GM23338 (cell line): ENCODE measurements around the gene VPS45. TPM values are rescaled to one million over a fixed set of nuclear protein-coding genes. Genes with fewer than 3 reads are reported as not detected.

Experiments
- ATAC-seq: fragments of 200-7000 bp; cut with Tn5 transposase; 3 replicates; pipeline ENCODE4 v1.9.1; 2020
- DNase-seq: peaks from one replicate; pipeline ENCODE4 v3.0.0-alpha.2; 2015; ENCODE audit warnings: low spot score
- H2AFZ ChIP-seq: fragments of 200-600 bp; sonication (generic); 2 replicates; pipeline ENCODE4 v1.8.0; 2016; ENCODE audit warnings: antibody characterized with exemption, mild to moderate bottlenecking, moderate library complexity
- H3F3A ChIP-seq: fragments of 200-600 bp; sonication (generic); replicated peaks from 2 replicates; pipeline ENCODE4 v1.8.0; 2017; ENCODE audit warnings: antibody characterized with exemption, mixed run types, low read depth
- H3K27ac ChIP-seq: fragments of 200-600 bp; sonication (generic); 2 replicates; pipeline ENCODE4 v1.6.1; 2016; ENCODE audit warnings: low read depth
- H3K27me3 ChIP-seq: fragments of 200-600 bp; sonication (generic); 2 replicates; pipeline ENCODE4 v1.8.0; 2016; ENCODE audit warnings: mild to moderate bottlenecking, mixed run types, moderate library complexity; ENCODE audit not compliant: insufficient read depth
- H3K36me3 ChIP-seq: fragments of 200-600 bp; sonication (generic); 2 replicates; pipeline ENCODE4 v1.8.0; 2016; ENCODE audit warnings: mild to moderate bottlenecking; ENCODE audit not compliant: insufficient read depth
- H3K4me1 ChIP-seq: fragments of 200-600 bp; sonication (generic); 2 replicates; pipeline ENCODE4 v1.8.0; 2016; ENCODE audit warnings: mild to moderate bottlenecking, moderate library complexity; ENCODE audit not compliant: insufficient read depth
- H3K4me2 ChIP-seq: fragments of 200-600 bp; sonication (generic); 2 replicates; pipeline ENCODE4 v1.7.1; 2017; ENCODE audit warnings: mixed run types
- H3K4me3 ChIP-seq: fragments of 200-600 bp; sonication (generic); 2 replicates; pipeline ENCODE4 v1.6.1; 2016; ENCODE audit warnings: mixed run types
- H3K79me2 ChIP-seq: fragments of 200-600 bp; sonication (generic); replicated peaks from 2 replicates; pipeline ENCODE4 v1.8.0; 2017; ENCODE audit warnings: mild to moderate bottlenecking; ENCODE audit not compliant: insufficient read depth
- H3K9me2 ChIP-seq: fragments of 200-600 bp; sonication (generic); 2 replicates; pipeline ENCODE4 v1.8.0; 2017; ENCODE audit not compliant: insufficient read depth
- H4K20me1 ChIP-seq: fragments of 200-600 bp; sonication (generic); replicated peaks from 2 replicates; pipeline ENCODE4 v1.8.0; 2017; ENCODE audit warnings: mild to moderate bottlenecking; ENCODE audit not compliant: insufficient read depth
- H3K27ac Mint-ChIP-seq: 2 replicates; pipeline ENCODE4 v1.8.0; 2020; ENCODE audit warnings: inconsistent platforms, mild to moderate bottlenecking, moderate library complexity, mixed read lengths
- H3K27me3 Mint-ChIP-seq: 3 replicates; pipeline ENCODE4 v1.8.0; 2022; ENCODE audit warnings: low read depth, mild to moderate bottlenecking, moderate library complexity, mixed read lengths, inconsistent platforms; ENCODE audit not compliant: insufficient read depth, poor library complexity
- H3K36me3 Mint-ChIP-seq: 3 replicates; pipeline ENCODE4 v1.8.0; 2021; ENCODE audit warnings: low read depth, mild to moderate bottlenecking, inconsistent platforms, moderate library complexity, mixed read lengths
- H3K4me1 Mint-ChIP-seq: 3 replicates; pipeline ENCODE4 v1.8.0; 2020; ENCODE audit warnings: mild to moderate bottlenecking, inconsistent platforms, mixed read lengths
- H3K4me3 Mint-ChIP-seq: 3 replicates; pipeline ENCODE4 v1.8.0; 2021; ENCODE audit warnings: moderate library complexity, mild to moderate bottlenecking, inconsistent platforms, mixed read lengths
- H3K9me3 Mint-ChIP-seq: 3 replicates; pipeline ENCODE4 v1.8.0; 2020; ENCODE audit warnings: moderate library complexity, mild to moderate bottlenecking, inconsistent platforms, mixed read lengths
- CREB1 ChIP-seq: fragments of 250-450 bp; sonication (Bioruptor Pico); IDR thresholded peaks from 2 replicates; pipeline ENCODE4 v1.5.0; 2020; ENCODE audit warnings: low read depth, mild to moderate bottlenecking, moderate library complexity
- EZH2phosphoT487 ChIP-seq: fragments of 200-600 bp; sonication (generic); IDR thresholded peaks from one replicate; pipeline ENCODE4 v1.8.1; 2018; ENCODE audit warnings: antibody characterized with exemption; ENCODE audit not compliant: unreplicated experiment
- JUNB ChIP-seq: IDR thresholded peaks from one replicate; pipeline ENCODE4 v1.6.1; 2016; ENCODE audit warnings: antibody characterized with exemption; ENCODE audit not compliant: unreplicated experiment
- NANOG ChIP-seq: IDR thresholded peaks from 2 replicates; pipeline ENCODE4 v1.6.1; 2016; ENCODE audit warnings: antibody characterized with exemption, borderline replicate concordance
- STAT1 ChIP-seq: IDR thresholded peaks from one replicate; pipeline ENCODE4 v1.6.1; 2016; ENCODE audit warnings: antibody characterized with exemption; ENCODE audit not compliant: unreplicated experiment
- ZNF331 ChIP-seq: fragments of 250-450 bp; sonication (Bioruptor Pico); IDR thresholded peaks from 2 replicates; pipeline ENCODE4 v1.5.0; 2020; ENCODE audit warnings: low read depth, mild to moderate bottlenecking, moderate library complexity
- polyA plus RNA-seq: library from polyadenylated mRNA; unstranded; fragments of >200 nt; fragmentation: Nextera tagmentation; extraction: Ambion mirVana; gene quantifications from 2 replicates; pipeline ENCODE4 v1.2.1, GENCODE V29; 2016
- total RNA-seq: library from RNA; depleted of rRNA; stranded (reverse); fragments of >200 nt; shearing (Covaris generic); gene quantifications from 2 replicates; pipeline ENCODE4 v1.2.3, GENCODE V29; 2014
- TF ChIP-seq, protein P1 (sequence below), 2 experiments: fragments of 200-600 bp in 1 of 2; sonication (generic) in 1 of 2; conservative IDR thresholded peaks; 2 replicates each; pipeline versions ENCODE4 v1.5.1 to v1.6.1; 2016 to 2017; ENCODE audit warnings: antibody characterized with exemption in 2 of 2, low read depth in 2 of 2, mild to moderate bottlenecking in 2 of 2, moderate library complexity in 1 of 2
- TF ChIP-seq, protein P2 (sequence below): fragments of 250-450 bp; sonication (Bioruptor Pico); IDR thresholded peaks from 2 replicates; pipeline ENCODE4 v1.5.0; 2020; ENCODE audit warnings: mild to moderate bottlenecking, moderate library complexity

The VPS45 gene
- total and polyA plus RNA-seq, 2 experiments from 2014 or later = 23.5 to 37.5 TPM

- Histone ChIP-seq H4K20me1 (no peaks in the 10 kb centered on the region), H3K4me3 (no peak overlapping the region), H3K9me2 (no peaks in the 10 kb centered on the region), H3K27me3 (no peaks in the 10 kb centered on the region), H3K27ac (no peak overlapping the region), H3K79me2 (no peaks in the 10 kb centered on the region), H3F3A (no peaks in the 10 kb centered on the region), H3K4me1 (no peaks in the 10 kb centered on the region), H2AFZ (no peak overlapping the region), H3K4me2 (no peak overlapping the region), H3K36me3 (peaks cover 10% of the 10 kb centered on the region; the same call in 1 of the 2 replicates)
- H3K4me1 Mint-ChIP-seq = no peaks in the 10 kb centered on the region
- H3K27ac Mint-ChIP-seq = no peak overlapping the region
- DNase-seq (no peak), ATAC-seq (no peak)
- TF ChIP-seq, protein P1, sequence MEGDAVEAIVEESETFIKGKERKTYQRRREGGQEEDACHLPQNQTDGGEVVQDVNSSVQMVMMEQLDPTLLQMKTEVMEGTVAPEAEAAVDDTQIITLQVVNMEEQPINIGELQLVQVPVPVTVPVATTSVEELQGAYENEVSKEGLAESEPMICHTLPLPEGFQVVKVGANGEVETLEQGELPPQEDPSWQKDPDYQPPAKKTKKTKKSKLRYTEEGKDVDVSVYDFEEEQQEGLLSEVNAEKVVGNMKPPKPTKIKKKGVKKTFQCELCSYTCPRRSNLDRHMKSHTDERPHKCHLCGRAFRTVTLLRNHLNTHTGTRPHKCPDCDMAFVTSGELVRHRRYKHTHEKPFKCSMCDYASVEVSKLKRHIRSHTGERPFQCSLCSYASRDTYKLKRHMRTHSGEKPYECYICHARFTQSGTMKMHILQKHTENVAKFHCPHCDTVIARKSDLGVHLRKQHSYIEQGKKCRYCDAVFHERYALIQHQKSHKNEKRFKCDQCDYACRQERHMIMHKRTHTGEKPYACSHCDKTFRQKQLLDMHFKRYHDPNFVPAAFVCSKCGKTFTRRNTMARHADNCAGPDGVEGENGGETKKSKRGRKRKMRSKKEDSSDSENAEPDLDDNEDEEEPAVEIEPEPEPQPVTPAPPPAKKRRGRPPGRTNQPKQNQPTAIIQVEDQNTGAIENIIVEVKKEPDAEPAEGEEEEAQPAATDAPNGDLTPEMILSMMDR (conservative IDR thresholded peaks at IDR 0.05; ENCODE audit: low read depth in 2 of 2) = no peak
- TF ChIP-seq ZNF331 (CRISPR knock-in tag) (no peak), JUNB (no peak), STAT1 (no peak)
- no peaks in the 10 kb centered on the region for H3K9me3 Mint-ChIP-seq
- peaks cover 14% of the 10 kb centered on the region; the same call in 2 of the 3 replicates for H3K36me3 Mint-ChIP-seq
- H3K27me3 Mint-ChIP-seq = no peaks in the 10 kb centered on the region
- no peak overlapping the region for H3K4me3 Mint-ChIP-seq
Observed at GRCh38 chr1:150085406-150085805, 17.8 kb downstream of the VPS45 start.

DNA sequence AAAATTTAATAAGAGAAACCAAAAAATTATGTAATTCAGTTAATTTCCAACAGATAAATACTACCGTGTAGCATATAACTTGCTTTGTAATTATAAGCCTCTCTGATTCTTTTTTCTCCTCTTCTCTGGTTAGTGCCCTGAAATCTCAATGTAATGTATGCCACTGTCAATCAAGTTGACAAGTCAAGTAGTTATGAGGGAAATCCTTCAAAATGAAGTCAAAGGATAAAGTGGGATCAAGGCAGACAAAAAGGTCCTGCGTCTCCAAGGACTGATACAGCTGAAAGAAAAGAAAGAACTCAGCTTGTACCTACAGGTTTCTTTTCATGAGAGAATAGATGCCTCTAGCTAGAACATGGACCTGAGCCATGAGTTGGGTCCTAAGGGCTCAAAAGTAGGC lies 19.8 kb downstream of the VPS45 start:
- H3K4me3 Mint-ChIP-seq = no peak overlapping the region
- Histone ChIP-seq H4K20me1 (no peaks in the 10 kb centered on the region), H3K27me3 (no peaks in the 10 kb centered on the region), H3K9me2 (no peaks in the 10 kb centered on the region), H3K4me3 (no peak overlapping the region), H3K79me2 (no peaks in the 10 kb centered on the region), H3K27ac (no peak overlapping the region), H3K36me3 (peaks cover 9% of the 10 kb centered on the region; the same call in 1 of the 2 replicates), H3K4me2 (no peak overlapping the region), H2AFZ (no peak overlapping the region), H3K4me1 (no peaks in the 10 kb centered on the region), H3F3A (no peaks in the 10 kb centered on the region)
- H3K27me3 Mint-ChIP-seq = no peaks in the 10 kb centered on the region
- ATAC-seq (no peak), DNase-seq (no peak)
- no peaks in the 10 kb centered on the region for H3K4me1 Mint-ChIP-seq
- no peak overlapping the region for H3K27ac Mint-ChIP-seq
- H3K9me3 Mint-ChIP-seq = no peaks in the 10 kb centered on the region
- peaks cover 8% of the 10 kb centered on the region; the same call in 2 of the 3 replicates for H3K36me3 Mint-ChIP-seq
- TF ChIP-seq, protein P1 (conservative IDR thresholded peaks at IDR 0.05; ENCODE audit: low read depth in 2 of 2) = no peak
- TF ChIP-seq, protein P2, sequence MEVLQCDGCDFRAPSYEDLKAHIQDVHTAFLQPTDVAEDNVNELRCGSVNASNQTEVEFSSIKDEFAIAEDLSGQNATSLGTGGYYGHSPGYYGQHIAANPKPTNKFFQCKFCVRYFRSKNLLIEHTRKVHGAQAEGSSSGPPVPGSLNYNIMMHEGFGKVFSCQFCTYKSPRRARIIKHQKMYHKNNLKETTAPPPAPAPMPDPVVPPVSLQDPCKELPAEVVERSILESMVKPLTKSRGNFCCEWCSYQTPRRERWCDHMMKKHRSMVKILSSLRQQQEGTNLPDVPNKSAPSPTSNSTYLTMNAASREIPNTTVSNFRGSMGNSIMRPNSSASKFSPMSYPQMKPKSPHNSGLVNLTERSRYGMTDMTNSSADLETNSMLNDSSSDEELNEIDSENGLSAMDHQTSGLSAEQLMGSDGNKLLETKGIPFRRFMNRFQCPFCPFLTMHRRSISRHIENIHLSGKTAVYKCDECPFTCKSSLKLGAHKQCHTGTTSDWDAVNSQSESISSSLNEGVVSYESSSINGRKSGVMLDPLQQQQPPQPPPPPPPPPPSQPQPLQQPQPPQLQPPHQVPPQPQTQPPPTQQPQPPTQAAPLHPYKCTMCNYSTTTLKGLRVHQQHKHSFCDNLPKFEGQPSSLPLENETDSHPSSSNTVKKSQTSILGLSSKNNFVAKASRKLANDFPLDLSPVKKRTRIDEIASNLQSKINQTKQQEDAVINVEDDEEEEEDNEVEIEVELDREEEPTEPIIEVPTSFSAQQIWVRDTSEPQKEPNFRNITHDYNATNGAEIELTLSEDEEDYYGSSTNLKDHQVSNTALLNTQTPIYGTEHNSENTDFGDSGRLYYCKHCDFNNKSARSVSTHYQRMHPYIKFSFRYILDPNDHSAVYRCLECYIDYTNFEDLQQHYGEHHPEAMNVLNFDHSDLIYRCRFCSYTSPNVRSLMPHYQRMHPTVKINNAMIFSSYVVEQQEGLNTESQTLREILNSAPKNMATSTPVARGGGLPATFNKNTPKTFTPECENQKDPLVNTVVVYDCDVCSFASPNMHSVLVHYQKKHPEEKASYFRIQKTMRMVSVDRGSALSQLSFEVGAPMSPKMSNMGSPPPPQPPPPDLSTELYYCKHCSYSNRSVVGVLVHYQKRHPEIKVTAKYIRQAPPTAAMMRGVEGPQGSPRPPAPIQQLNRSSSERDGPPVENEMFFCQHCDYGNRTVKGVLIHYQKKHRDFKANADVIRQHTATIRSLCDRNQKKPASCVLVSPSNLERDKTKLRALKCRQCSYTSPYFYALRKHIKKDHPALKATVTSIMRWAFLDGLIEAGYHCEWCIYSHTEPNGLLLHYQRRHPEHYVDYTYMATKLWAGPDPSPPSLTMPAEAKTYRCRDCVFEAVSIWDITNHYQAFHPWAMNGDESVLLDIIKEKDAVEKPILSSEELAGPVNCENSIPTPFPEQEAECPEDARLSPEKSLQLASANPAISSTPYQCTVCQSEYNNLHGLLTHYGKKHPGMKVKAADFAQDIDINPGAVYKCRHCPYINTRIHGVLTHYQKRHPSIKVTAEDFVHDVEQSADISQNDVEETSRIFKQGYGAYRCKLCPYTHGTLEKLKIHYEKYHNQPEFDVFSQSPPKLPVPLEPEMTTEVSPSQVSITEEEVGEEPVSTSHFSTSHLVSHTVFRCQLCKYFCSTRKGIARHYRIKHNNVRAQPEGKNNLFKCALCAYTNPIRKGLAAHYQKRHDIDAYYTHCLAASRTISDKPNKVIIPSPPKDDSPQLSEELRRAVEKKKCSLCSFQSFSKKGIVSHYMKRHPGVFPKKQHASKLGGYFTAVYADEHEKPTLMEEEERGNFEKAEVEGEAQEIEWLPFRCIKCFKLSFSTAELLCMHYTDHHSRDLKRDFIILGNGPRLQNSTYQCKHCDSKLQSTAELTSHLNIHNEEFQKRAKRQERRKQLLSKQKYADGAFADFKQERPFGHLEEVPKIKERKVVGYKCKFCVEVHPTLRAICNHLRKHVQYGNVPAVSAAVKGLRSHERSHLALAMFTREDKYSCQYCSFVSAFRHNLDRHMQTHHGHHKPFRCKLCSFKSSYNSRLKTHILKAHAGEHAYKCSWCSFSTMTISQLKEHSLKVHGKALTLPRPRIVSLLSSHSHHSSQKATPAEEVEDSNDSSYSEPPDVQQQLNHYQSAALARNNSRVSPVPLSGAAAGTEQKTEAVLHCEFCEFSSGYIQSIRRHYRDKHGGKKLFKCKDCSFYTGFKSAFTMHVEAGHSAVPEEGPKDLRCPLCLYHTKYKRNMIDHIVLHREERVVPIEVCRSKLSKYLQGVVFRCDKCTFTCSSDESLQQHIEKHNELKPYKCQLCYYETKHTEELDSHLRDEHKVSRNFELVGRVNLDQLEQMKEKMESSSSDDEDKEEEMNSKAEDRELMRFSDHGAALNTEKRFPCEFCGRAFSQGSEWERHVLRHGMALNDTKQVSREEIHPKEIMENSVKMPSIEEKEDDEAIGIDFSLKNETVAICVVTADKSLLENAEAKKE (CRISPR knock-in tag) = no peak
- TF ChIP-seq STAT1 (no peak), EZH2phosphoT487 (no peak), ZNF331 (CRISPR knock-in tag) (no peak), NANOG (no peak), CREB1 (no peak)
